ENCODE measurements around the gene LCA5L. TPM values are rescaled to one million over a fixed set of nuclear protein-coding genes. Genes with fewer than 3 reads are reported as not detected.

Gene LCA5L
- total RNA-seq, result 0.53 and 2.0 TPM in 2 replicates

DNA sequence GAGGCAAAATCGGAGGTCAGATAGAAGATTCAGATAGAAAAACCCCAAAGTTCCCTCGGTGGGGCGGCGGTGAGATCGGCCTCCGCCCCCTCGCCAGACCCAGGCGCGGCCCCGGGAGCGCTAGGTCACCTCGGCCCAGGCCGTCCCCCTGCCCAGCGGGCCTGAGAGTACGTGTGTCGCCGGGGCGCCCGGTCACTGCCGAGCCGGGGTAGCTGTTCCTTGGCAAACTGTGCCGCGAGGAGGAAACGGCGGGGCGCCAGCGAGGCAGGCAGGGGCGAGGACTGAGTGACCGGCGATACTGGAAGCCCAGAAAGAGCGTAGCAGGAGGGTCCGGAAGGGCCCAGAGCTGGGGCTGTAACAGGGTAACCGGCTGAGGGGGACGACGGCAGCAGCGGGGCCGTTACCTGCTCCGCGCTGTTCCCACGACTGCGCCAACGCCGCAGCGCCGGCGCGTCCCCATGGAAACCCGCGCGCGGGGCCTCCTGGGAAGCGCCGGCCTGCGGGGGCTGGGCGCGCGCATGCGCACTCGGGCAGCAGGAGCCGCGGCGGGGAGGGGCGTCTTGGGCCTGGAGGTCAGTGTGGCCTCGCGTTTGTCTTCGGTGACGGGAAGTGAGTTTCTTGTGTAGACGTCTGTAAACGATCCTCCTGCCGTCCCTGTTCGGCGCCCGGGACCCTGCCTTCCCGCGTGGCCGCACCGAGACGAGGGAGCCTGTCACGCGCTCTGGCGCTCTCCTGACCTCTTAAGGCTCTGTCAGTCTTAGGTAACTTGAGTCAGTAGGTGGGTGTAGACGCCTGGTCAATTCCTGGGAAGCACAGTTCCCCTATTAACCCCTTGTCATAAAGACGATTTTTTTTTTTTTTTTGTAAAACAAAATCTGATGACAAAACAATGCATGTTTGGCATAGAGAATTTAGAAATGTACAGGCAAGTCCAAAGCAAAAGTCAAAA lies at the start of gene LCA5L:
LCA5L (minus strand) TSS at position 458 of the 949 bp plus-strand sequence. CDS start 17,285 bp downstream, outside the sequence.
- DNase-seq (ENCODE audit: extremely low read depth, low read depth, low spot score), result no peak

GRCh38 chr21:39489380-39489924 lies 43.9 kb upstream of the LCA5L start:
- DNase-seq (ENCODE audit: extremely low read depth, low read depth, low spot score), result no peak

DNA sequence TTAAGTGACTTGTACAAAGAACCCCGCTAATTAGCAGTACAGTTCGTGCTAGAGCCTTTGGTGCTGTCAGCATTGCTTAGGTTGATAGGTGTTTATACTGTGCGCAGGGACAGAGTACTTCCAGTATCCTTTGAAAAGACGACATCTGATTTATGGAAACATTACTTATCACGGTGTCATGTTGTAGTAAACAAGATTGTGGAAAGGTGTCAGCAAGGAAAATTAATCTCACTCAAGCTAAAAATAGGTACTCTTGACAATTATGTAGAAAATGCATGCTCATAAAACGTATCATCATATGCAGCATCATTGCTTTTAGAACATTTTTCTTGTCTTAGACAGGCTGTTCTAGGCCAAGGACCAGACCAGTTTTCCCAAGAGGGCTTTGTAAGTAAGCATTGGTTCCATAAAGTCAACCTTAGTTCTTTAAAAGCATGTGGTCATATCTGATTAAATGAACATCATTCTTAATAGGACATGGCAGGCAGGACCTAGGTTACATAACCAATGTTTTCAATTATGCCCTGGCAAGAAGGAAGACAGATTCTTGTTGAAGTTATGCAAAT lies 39.2 kb upstream of the LCA5L start:
- DNase-seq (ENCODE audit: extremely low read depth, low read depth, low spot score), result no peak

- DNase-seq (ENCODE audit: extremely low read depth, low read depth, low spot score), result no peak
Measured at GRCh38 chr21:39483917-39484316, 38.3 kb upstream of the LCA5L start.

GRCh38 chr21:39481886-39482285 lies 36.3 kb upstream of the LCA5L start:
- no peak for DNase-seq (ENCODE audit: extremely low read depth, low read depth, low spot score)

- no peak for DNase-seq (ENCODE audit: extremely low read depth, low read depth, low spot score)
Measured at GRCh38 chr21:39480271-39480670, 34.7 kb upstream of the LCA5L start.

- no peak for DNase-seq (ENCODE audit: extremely low read depth, low read depth, low spot score)
Measured at GRCh38 chr21:39479814-39480182, 34.2 kb upstream of the LCA5L start.

GRCh38 chr21:39479164-39479813 lies 33.7 kb upstream of the LCA5L start:
- DNase-seq (ENCODE audit: extremely low read depth, low read depth, low spot score), result no peak

- no peak for DNase-seq (ENCODE audit: extremely low read depth, low read depth, low spot score)
Measured at GRCh38 chr21:39474611-39475010, 29.0 kb upstream of the LCA5L start.

DNA sequence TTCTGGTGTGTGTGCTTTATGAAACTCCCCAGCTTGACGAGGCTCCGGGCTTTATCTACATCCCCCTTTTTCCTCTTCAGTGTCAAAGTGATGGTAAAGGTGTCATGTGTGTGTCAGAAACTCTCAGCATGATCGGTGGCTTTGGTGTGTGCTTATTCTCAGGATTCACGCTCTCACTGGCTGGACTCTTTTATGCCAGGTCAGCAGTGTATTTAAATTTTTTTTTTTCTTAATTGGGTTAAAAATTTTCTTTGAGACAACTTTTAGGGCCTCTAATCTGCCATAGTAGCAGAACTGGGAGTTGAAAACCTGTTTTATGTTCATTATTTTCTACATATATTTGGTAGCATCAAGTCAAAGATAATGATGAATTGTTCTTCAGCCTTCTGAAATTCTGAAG lies 27.2 kb upstream of the LCA5L start:
- DNase-seq (ENCODE audit: extremely low read depth, low read depth, low spot score), result no peak

- DNase-seq (ENCODE audit: extremely low read depth, low read depth, low spot score), result no peak
Measured at GRCh38 chr21:39471598-39471997, 26.0 kb upstream of the LCA5L start.

- DNase-seq (ENCODE audit: extremely low read depth, low read depth, low spot score), result no peak
Measured at GRCh38 chr21:39468559-39468958, 23.0 kb upstream of the LCA5L start.

DNA sequence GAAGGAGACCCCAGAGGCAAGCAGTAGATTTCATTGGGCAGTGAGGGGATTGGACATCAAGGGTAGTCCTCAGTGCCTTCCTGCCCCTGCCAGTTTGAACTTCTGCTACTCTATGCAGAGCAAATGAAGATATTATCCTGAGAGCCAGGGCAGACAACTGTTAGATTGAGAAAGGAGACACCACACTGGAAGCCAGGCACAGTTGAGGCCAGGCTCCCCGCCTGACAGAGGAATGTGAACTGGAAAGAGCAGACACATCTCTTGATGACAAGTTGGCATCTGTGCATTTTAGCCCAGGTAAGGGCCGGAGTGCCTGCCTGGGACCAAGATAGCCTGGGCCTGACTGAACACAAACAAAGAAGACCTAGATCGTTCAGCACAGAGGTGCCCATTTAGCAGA lies 22.2 kb upstream of the LCA5L start:
- DNase-seq (ENCODE audit: extremely low read depth, low read depth, low spot score), result no peak

- no peak for DNase-seq (ENCODE audit: extremely low read depth, low read depth, low spot score)
Measured at GRCh38 chr21:39466584-39466983, 21.0 kb upstream of the LCA5L start.

DNA sequence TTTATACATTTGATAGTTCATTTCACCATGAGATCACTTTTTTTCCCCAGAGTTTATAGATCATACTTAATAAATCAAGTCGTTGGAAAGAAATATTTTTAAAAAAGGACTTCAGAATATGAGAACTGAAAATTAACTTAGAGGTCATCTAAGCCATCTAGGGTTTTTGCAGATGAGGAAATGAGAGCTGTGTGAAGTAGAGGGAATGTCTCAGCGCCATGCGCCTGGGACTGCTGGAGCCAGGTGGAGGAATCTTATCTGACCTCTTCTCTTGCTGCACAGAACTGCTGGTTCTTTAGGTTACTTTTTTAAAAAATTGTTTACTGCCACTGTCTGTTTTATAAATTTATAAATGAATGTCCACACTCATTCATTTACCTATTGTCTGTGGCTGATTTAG lies 17.7 kb upstream of the LCA5L start:
- DNase-seq (ENCODE audit: extremely low read depth, low read depth, low spot score), result no peak

DNA sequence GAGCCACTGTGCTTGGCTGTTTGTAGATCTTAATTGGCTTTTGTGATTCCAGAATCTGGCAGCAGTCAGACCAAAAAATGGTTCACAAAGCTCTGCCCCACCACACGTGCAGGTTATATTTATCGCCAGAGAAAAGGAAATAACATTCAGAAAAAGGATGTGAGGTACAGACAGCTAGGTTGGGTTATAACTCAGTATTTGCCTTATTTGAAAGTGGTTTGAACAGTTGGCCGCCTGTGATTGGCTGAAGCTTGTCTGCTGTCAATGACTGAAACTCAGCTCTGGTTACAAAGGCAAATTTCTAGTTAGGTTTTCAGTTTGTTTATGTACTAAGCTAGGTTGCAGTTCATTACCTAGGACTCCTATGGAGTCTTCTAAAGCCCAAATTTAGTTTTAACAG lies 15.8 kb upstream of the LCA5L start:
- no peak for DNase-seq (ENCODE audit: extremely low read depth, low read depth, low spot score)

GRCh38 chr21:39456665-39457064 lies 11.1 kb upstream of the LCA5L start:
- no peak for DNase-seq (ENCODE audit: extremely low read depth, low read depth, low spot score)

GRCh38 chr21:39454949-39455668 lies 9.5 kb upstream of the LCA5L start:
- no peak for DNase-seq (ENCODE audit: extremely low read depth, low read depth, low spot score)

DNA sequence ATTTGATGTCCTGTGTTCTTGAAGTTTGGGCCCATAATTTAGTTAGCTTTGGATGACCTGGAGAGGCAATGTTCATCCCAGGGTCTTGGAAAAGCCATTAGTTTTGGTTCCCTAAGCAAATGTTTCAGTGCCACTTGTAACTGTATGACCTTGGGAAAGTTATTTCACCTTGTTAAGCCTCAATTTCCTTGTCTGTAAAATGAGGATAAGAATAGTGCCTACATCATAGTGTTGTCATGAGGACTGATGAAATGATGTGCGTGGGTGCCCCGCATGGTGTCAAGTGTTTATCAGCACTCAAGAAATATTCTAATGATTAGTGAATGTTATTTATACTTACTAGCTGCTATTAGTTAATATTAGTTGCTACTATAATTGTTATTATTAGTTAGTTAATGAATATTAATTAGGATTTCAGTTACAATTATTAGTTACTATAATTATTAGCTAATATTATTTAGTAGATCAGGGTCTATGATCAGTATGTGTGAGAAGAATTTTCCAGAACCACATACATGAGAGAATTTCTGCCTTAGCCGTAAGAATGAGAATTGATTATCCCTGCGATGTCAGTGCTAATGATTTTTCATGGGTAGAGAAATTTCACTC lies 8.1 kb upstream of the LCA5L start:
- no peak for DNase-seq (ENCODE audit: extremely low read depth, low read depth, low spot score)

GRCh38 chr21:39452970-39453342 lies 7.4 kb upstream of the LCA5L start:
- no peak for DNase-seq (ENCODE audit: extremely low read depth, low read depth, low spot score)
